Activated naive CD4-positive, alpha-beta T cell (primary cell): ENCODE results near the gene RYR1.
"Not testable (repeated sequence)": the region's sequence is repeated elsewhere in the genome, so short reads cannot be mapped to it uniquely, and the experiment has no call there.

ENCODE experiments used
- DNase-seq, 4 experiments: peaks; one replicate each; lab custom pipeline; 2025; lab: John Stamatoyannopoulos, UW

The RYR1 gene

DNA sequence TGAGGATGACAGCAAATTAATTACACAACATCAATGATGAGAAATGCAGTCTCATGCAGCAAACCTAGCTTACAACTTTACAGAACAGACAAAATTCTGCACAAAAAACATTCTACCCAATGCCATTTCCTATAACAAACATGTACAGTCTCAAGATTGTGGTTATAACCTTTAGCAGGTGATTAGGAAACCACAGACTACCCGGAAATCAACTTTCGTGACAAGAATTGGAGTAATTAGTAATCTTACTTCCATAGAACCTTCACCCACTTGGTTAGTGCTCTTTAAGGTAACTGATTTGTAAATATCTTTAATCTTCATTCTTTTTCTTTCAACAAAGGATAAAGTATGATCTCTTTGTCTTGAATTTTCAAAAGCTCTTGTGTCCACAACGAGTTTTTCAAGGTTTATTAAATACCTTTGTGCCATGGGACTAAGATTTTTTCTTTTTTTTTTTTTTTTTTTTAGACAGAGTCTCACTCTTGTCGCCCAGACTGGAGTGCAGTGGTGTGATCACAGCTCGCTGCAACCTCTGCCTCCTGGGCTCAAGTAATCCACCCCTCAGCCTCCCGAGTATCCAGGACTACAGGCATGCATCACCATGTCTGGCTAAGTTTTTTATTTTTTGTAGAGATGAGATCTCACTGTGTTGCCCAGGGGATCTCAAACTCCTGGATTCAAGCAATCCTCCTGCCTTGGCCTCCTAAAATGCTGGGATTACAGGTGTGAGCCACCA lies 105.5 kb downstream of the RYR1 start:
- DNase-seq = no peak

DNA sequence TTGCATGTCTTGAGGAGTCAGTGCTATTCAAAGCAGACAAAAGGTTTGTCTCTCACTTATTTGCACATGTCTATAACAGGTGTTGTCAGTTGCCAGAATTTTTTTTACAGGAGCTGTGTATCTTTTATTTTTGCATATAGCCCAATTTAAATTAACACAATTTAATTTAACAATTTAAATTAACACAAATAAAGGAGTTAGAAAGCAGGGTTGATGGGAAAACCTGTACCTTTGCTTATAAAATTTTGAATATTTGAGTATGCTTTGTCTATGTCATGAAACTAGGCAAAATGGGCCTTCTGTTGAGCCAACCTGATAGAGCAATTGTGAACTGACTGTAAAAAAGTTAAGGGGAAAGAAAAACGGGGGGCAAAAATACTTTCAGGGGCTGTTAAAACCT lies 106.3 kb downstream of the RYR1 start:
- no peak for DNase-seq

DNA sequence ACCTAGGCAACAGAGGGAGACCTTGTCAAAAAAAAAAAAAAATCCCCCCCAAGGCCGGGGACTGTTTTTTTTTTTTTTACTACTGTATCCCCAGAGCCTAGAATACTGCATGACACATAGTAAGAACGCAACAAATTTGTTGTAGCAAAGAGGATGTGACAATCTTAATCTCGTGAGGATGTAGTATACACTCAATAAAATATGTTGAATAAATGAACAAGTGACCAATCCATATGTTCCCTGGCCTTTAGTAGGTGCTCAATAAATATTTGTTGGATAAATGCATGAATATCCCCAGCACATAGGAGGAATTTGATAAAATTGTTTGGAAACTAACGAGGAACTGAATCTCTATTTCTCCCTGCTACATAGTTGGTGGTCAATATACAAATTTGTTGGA lies 108.5 kb downstream of the RYR1 start:
- DNase-seq = no peak

DNA sequence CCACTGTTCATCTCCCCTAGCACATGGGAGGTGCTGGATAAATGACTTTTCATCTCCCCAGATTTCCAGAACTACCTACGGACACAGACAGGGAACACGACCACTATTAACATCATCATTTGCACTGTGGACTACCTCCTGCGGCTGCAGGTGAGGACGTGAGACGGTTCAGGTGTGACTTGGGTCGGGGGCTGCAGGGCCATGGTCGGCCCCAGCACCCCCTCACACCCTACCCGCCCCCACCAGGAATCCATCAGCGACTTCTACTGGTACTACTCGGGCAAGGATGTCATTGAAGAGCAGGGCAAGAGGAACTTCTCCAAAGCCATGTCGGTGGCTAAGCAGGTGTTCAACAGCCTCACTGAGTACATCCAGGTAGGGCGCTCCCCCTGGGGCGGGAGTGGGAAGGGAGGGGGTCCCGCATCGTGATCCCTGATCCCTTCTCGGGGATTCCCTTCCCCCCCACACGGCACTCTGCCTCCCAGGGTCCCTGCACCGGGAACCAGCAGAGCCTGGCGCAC lies 109.9 kb downstream of the RYR1 start:
- no peak for DNase-seq

DNA sequence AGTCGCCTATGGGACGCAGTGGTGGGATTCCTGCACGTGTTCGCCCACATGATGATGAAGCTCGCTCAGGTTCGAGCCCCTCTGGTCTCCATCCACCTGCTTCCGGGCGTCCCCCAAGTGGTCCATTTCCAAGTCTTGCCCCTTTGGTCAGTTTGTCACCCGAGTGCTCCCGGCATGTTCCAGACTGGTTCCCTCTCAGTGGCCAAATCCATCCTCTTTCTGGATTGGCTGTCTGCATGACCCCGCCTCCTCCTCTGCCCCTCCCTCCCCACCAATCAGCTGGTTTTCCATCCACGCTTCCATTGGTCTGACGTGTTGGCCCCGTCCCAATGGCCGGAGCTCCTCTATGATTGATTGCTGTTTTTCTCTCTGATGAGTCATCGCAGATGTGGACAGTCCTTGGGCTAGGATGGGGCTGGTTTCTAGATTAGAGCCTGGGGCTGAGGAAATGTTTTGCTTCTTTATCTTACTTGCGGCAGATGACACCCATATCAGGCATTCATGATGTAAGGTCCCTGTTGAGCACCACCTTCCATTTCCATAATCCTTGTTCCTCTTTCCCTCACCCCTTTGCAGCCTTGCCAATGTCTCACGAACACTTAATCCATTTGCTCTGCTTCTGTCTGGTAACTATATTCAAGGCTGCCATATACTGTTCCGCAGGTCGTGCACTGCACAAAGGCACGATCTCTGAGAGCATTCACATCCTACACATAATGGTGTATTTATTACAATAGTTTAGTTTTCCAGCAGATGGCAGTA lies 110.5 kb downstream of the RYR1 start:
- no peak for DNase-seq

DNA sequence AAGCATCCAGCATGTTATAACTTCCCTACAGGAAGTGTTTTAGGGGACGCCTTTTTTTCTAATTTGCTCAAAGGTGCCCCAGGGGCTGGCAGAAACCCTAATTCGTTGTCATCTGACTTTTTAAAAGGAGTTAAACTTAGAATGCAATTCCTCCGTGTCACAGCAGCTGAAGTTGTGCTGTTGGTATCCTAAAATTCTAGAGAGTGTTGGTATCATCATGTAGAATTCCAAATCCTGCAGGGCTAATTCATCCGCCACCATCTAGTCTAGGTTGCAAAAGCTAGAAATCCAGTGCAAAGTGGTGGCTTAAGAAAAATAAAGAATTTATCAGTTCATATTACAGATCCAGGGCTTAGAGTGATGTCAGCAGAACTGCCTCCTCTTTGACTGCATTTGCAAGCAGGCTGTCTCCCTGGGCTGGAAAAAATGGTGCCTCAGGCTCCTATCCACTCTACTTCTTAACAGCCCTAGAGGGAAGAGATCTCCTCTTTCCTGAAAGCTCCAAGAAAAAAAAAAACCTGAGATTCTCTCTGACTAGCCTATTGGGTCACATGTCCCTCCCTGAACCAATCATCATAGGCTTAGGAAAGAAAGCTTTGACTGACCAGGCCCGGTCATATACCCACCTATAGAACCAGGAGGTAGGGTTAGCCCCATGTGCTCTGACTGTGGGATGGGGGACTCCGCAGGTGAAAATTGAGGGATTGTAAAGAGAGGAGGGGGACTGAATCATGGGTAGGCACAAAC lies 111.3 kb downstream of the RYR1 start:
- no peak for DNase-seq

DNA sequence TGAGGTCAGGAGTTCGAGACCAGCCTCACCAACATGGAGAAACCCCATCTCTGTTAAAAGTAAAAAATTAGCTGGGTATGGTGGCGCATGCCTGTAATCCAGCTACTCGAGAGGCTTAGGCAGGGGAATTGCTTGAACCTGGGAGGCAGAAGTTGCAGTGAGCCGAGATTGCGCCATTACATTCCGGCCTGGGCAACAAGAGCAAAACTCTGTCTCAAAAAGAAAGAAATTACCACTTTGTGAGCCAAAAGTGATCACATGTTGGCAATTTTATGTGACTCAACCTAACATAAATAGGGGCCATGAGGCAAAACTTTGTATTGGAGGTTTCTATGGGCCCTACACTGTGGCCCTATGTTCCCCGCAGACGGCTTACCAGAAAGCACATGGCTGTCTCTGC lies 112.1 kb downstream of the RYR1 start:
- no peak for DNase-seq

DNA sequence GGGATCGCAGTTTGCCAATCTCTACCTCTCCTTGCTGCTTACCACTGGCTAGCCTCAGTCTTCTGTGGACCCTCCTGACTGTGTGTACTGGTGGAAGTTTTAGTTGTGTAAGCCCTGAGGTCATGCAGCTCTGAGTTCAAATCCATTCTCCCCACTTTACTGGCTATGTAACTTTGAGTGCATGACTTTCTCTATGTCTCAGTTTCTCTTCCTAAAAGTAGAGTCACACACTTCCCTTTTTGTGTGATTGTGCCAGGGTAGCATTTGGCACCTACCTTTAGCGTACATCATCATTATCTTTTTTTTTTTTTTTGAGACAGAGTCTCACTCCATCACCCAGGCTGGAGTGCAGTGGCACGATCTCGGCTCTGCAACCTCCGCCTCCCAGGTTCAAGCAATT lies 113.9 kb downstream of the RYR1 start:
- DNase-seq = no peak

DNA sequence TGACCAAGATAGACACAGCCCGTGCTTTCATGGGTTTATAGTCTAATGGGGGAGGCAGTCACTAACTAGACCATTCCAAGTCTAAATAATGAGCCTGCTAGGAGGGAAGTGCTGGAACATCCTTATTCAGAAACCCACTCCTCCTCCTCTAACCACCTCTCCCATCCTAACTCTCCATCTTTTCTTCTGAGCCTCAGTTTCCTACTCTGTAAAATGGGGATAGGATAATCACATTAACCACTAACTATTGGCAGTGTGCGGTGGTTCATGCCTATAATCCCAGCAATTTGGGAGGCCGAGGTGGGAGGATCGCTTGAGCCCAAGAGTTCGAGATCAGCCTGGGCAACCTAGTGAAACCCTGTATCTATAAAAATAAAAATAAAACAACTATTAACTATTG lies 115.6 kb downstream of the RYR1 start:
- no peak for DNase-seq

DNA sequence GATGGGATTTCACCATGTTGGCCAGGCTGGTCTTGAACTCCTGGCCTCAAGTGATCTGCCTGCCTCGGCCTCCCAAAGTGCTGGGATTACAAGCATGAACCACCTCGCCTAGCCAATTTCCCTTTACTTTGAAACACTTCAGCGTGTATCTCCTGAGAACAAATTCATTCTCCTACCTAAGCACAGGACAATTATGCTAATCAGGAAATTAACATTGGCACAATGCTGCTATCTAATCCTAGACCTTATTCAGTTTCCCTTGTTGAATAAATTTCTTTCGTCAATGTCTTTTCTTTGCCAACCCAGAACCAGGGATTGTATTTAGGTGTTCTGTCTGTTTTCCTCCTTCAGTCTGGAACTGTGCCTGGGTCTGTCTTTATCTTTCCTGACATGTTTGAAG lies 116.5 kb downstream of the RYR1 start:
- DNase-seq = no peak

DNA sequence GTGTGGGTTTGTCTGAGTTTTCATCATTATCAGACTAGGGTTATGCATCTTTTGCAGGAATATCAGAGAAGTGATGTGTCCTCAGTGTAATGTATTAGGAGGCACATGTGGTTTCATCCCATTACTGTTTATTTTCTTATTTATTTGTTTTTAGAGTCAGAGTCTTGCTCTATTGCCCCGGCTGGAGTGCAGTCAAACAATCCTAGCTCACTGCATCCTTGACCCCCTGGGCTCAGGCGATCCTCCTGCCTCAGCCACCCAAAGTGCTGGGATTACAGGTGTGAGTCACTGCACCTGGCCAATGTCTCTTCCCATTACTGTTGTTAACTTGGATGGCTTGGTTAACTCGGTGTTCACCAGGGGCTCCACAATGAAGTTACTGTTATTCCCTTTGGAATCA lies 116.9 kb downstream of the RYR1 start:
- no peak for DNase-seq

DNA sequence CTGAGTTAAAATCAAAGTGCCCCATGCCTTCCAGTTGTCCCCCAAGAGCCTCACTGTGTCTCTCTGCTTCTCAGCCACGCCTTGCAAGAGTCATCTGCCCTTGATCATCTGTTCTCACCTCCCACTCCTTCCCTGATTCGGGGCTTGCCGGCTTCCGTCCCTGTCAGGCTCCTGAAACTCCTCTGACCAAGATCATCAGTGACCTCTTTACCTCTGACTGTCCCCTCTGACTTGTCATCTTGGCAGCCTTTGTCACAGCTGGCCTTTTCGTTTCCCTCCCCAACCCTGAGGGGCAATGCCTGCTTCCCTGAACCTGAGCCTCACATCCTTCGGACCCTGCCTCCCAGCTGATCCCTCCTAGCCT lies 117.9 kb downstream of the RYR1 start:
- DNase-seq = no peak

DNA sequence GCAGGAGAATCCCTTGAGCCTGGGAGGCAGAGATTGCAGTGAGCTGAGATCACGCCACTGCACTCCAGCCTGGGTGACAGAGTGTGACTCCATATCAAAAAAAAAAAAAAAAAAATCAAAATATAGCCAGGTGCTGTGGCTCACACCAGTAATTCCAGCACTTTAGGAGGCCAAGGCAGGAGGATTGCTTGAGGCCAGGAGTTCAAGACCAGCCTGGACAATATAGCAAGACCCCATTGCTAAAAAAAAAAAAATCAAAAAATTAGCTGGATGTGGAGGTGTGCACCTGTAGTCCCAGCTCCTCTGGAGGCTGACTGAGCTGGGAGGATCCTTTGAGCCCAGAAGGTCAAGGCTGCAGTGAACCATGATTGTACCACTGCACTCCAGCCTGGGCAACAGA lies 119.7 kb downstream of the RYR1 start:
- DNase-seq = not testable (repeated sequence)

DNA sequence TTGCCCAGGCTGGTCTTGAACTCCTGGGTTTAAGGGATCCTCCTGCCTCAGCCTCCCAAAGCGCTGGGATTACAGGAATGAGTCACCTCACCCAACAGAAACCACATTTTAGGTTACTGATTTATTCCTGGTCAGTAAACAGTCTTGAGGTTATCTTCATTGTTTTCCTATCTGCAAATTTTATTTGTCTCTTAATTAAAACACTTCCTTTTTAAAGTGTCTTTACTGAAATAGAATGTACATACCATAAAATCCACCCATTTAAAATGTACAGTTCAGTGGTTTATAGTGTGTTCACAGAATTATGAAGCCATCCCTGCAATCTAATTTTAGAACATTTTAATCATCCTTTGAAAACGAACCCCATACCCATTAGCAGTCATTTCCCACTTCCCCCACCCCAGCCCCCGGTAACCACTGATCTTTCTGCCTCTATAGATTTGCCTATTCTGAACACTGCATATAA lies 121.2 kb downstream of the RYR1 start:
- no peak for DNase-seq

DNA sequence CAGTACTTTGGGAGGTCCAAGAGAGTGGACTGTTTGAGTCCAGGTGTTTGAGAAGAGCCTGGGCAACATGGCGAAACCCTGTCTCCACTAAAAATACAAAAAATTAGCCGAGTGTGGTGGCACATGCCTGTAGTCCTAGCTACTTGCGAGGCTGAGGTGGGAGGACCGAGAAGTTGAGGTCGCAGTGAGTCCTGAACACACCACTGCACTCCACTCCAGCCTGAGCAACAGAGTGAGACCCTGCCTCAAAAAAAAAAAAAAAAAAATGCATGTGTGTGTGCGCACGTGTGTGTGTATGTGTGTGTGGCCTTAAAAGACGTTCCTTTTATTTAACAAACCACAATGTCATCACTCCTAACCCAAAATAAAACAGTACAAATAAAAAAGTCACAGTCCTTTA lies 121.7 kb downstream of the RYR1 start:
- no peak for DNase-seq

DNA sequence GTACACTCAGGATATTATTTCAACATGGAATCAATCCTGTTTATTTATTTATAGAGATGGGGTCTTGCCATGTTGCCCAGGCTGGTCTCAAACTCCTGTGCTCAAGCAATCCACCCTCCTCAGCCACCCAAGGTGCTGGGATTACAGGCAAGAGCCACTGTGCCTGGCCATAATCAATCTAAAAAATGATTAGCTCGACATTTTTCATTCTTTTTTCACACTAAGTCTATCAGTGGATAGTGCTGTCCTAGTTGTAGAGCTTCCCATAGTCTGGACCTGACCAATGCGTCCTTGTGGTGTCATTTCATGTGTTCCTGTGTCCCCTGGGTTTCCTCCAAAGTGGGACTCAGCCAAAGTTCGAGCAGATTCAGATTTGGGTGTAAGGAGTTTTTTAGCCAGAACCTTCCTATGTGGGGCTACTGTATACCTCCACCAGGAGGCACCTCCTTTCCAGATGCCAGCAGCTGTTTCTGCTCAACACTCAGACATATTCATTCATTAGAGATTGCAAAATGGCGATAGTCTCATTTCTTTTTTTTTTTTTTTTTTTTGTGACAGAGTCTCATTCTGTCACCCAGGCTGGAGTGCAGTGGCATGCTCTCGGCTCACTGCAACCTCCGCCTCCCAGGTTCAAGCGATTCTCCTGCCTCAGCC lies 123.2 kb downstream of the RYR1 start:
- no peak for DNase-seq

DNA sequence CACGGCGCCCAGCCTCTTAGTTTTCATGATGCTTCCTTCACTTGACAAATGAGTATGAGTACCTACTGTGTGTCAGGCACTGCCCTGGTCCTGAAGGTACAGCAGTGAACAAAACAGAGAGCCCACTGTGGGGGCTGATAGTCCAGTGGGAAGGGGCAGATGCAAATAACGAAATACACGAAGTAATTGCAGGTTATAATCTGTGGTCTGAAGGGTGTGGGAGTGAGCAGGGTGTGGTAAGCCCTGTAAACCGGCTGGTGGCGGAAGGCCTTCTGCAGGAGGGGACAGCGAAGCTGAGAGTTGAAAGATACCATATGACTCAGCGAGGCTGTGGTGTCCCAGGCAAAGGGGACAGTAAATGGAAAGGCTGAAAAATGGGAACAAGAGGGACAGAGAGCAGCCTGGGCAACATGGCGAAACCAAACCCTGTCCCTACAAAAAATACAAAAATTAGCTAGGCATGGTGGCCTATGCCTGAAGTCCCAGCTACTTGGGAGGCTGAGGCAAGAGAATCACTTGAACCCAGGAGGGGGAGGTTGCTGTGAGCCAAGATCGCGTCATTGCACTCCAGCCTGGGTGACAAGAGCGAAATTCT lies 123.8 kb downstream of the RYR1 start:
- no peak for DNase-seq

DNA sequence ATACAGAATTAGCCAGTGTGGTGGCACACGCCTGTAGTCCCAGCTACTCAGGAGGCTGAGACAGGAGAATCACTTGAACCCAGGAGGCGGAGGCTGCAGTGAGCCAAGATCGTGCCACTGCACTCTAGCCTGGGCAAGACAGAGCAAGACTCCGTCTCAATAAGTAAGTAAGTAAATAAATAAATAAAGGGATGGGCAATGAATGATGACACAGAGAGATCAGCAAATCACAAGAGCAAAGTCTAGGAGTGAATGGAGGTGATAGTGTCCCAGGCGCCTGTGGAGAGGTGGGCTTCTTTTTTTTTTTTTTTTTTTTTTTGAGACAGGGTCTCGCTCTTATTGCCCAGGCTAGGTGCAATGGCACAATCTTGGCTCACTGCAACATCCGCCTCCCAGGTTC lies 125.4 kb downstream of the RYR1 start:
- DNase-seq = not testable (repeated sequence)

DNA sequence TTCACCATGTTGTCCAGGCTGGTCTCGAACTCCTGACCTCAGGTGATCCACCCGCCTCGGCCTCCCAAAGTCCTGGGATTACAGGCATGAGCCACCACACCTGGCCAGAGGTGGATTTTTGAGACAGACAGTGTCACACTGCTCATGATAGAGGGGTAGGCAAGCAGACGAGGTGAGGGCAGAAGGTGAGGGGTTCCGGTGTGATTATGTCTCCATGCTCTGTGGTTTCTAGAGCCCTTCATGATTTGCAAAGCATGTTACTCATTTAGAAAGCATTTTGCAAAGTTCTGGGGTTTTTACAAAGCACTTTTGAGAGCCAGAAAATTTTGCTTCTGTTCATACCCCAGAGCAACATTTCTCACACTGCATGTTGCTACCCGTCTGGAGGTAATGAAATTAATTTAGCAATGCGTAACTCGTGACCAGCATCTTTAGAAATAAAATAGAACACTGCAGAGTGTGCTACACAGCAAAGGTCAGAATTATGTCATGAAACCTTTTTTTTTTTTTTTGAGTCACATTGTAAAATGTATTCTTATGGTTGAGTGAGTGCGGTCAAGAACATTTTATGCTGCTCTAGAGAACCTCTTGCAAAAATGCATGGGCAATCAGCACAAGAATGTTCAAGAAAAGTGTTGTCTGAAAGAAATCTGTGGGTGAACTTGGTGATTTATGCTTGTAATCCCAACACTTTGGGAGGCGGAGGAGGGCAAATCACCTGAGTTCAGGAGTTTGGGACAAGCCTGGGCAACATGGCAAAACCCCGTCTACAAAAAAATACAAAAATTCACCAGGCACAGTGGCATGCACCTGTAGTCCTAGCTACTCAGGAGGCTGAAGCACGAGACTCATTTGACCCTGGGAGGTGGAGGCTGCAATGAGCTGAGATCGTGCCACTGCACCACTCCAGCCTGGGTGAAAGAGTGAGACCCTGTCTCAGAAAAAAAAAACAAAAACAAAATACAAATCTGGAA lies 126.2 kb downstream of the RYR1 start:
- DNase-seq = no peak

DNA sequence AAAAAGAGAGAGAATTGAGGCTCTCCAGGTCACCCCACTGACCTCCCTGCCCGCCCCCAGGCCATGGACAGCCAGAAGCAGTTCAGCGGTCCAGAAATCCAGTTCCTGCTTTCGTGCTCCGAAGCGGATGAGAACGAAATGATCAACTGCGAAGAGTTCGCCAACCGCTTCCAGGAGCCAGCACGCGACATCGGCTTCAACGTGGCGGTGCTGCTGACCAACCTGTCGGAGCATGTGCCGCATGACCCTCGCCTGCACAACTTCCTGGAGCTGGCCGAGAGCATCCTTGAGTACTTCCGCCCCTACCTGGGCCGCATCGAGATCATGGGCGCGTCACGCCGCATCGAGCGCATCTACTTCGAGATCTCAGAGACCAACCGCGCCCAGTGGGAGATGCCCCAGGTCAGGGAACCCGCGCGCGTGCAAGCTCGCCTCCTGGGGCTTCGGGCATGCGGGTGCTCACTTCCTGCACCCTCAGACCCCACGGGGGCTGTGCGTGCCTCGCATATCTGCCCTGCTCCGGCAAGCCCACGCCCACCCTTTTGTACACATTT lies 127.6 kb downstream of the RYR1 start:
- no peak for DNase-seq
